Body of pancreas (tissue), 4 donors: ENCODE data around the gene FGF9. TPM values are rescaled to one million over a fixed set of nuclear protein-coding genes. Genes with fewer than 3 reads are reported as not detected.

Experiments used
- ATAC-seq: fragments of 150-250 bp; one replicate; pipeline ENCODE4 v1.9.1; 2016
- DNase-seq, 4 donors: peaks; one replicate each; pipeline ENCODE4 v3.0.0-alpha.2; 2019
- H3K27ac ChIP-seq, 4 donors: fragments of 200-600 bp; sonication (generic); 1 replicate in 3 of 4; 2 replicates in 1 of 4; pipeline versions ENCODE4 v1.5.1 to v1.6.1; 2016 to 2019; ENCODE audit warnings: mild to moderate bottlenecking in 1 of 4, mixed read lengths in 1 of 4, moderate library complexity in 1 of 4
- H3K27me3 ChIP-seq, 2 donors: fragments of 200-600 bp; sonication (generic); one replicate each; pipeline ENCODE4 v1.6.0; 2016; ENCODE audit warnings: mild to moderate bottlenecking in 1 of 2
- H3K36me3 ChIP-seq, 2 donors: fragments of 200-600 bp; sonication (generic); replicated peaks in 1 of 2; 2 replicates each; pipeline ENCODE4 v1.5.1; 2016; ENCODE audit warnings: low read depth in 2 of 2; ENCODE audit not compliant: insufficient read depth in 1 of 2
- H3K4me1 ChIP-seq: fragments of 200-600 bp; sonication (generic); one replicate; pipeline ENCODE4 v1.6.0; 2016
- H3K4me3 ChIP-seq, 2 donors: fragments of 200-600 bp; sonication (generic); 1 replicate in 1 of 2; 2 replicates in 1 of 2; pipeline ENCODE4 v1.5.1; 2016 to 2019
- H3K9me3 ChIP-seq, 3 donors: fragments of 200-600 bp; sonication (generic); 1 replicate in 2 of 3; 2 replicates in 1 of 3; pipeline ENCODE4 v1.5.1; 2016
- POLR2A ChIP-seq, 3 donors: fragments of 450-650 bp; IDR thresholded peaks; one replicate each; pipeline ENCODE4 v1.6.1; 2016; ENCODE audit warnings: antibody characterized with exemption in 3 of 3, mild to moderate bottlenecking in 2 of 3
- WGBS, 2 donors: methylation state at CpG; one replicate each; pipeline ENCODE4 v1.1.5; 2017; 5-methylcytosine and 5-hydroxymethylcytosine counted together
- intact Hi-C: fragments of 100-400 bp; cut with DNase I; formaldehyde crosslinking; loops from one replicate; pipeline ENCODE4 v1.15.1; 2023
- total RNA-seq, 2 donors: library from RNA; depleted of rRNA; stranded (reverse); fragments of >200 nt; gene quantifications; one replicate each; pipeline ENCODE4 v1.1.0, GENCODE V29; 2016
- TF ChIP-seq, protein P1 (sequence below), 7 experiments: fragments of 450-650 bp in 4 of 7; fragments of 200-600 bp in 3 of 7; sonication (generic) in 3 of 7; IDR thresholded peaks; one replicate each; pipeline ENCODE4 v1.5.1; 2016 to 2019; ENCODE audit warnings: antibody characterized with exemption in 7 of 7

The FGF9 gene
- total RNA-seq, 2 donors from 2014 or later: 0.26 to 1.3 TPM

DNA sequence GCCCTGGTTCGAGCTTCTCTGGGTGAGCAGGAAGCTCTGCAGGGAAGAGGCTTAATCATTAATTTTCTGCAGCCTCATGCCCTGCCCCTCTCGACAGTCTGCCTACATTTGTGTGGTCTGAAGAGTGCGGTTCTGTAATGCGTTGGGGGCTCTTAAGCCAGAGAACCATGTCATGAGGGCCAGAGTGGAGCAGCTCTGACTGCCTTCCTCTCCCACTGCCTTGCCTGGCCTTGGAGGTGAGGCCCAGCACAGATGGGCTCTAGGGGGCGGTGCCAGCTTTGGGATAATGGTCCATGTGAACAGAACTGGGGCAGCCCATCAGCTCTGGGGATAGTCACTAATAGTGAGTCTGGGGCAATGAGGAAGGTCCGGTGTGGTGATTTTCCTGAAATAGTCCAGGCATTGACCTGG is 5.7 kb downstream of the FGF9 start:
- ATAC-seq (no peak), DNase-seq (peak; percentile 29 to 68 (median 40))
- H3K27me3 ChIP-seq: no peaks in the 10 kb centered on the region
- H3K9me3 ChIP-seq: no peaks in the 10 kb centered on the region
- no peak for TF ChIP-seq POLR2A (IDR thresholded peaks at IDR 0.05)
- TF ChIP-seq, protein P1, sequence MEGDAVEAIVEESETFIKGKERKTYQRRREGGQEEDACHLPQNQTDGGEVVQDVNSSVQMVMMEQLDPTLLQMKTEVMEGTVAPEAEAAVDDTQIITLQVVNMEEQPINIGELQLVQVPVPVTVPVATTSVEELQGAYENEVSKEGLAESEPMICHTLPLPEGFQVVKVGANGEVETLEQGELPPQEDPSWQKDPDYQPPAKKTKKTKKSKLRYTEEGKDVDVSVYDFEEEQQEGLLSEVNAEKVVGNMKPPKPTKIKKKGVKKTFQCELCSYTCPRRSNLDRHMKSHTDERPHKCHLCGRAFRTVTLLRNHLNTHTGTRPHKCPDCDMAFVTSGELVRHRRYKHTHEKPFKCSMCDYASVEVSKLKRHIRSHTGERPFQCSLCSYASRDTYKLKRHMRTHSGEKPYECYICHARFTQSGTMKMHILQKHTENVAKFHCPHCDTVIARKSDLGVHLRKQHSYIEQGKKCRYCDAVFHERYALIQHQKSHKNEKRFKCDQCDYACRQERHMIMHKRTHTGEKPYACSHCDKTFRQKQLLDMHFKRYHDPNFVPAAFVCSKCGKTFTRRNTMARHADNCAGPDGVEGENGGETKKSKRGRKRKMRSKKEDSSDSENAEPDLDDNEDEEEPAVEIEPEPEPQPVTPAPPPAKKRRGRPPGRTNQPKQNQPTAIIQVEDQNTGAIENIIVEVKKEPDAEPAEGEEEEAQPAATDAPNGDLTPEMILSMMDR (IDR thresholded peaks at IDR 0.05): peak in 2 of 7 experiments; percentile 24 to 33
- H3K4me1 ChIP-seq: peaks cover 38% of the 10 kb centered on the region
- no peak overlapping the region for H3K4me3 ChIP-seq
- no peak overlapping the region for H3K27ac ChIP-seq
- H3K36me3 ChIP-seq: no peaks in the 10 kb centered on the region
- 32 to 43% methylated on average over 5 to 6 of the region's 6 CpGs for WGBS, 2 donors
- intact Hi-C loops: no loop called here

DNA sequence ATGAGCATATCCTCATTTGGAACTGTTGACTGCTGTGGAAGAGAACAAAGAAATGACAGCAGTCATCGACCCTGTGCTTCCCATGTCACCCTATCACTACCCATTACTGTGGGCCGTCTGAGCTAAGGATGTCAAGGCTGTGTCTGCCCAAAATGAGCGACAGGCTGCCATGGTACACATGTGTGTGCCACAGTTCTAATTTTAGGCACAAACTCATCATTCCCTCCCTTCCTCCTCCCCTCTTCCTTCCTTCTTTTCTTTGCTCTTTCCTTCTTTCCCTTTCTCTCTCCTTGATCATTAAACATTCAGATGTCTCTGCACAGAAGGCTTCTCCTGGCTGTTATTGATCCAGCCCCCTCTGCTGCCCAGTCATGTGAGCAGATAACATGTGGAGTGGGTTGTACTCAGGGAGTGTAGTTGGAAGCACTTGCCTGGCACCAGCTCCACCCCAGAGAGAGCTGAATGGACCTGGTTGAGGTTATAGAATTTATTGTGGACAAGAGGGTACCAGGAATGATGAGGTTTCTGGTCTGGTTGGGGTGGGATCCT is 6.3 kb downstream of the FGF9 start:
- Histone ChIP-seq H3K27ac (no peak overlapping the region), H3K4me3 (no peak overlapping the region)
- 67 to 76% methylated on average over 3 of the region's 3 CpGs for WGBS, 2 donors

DNA sequence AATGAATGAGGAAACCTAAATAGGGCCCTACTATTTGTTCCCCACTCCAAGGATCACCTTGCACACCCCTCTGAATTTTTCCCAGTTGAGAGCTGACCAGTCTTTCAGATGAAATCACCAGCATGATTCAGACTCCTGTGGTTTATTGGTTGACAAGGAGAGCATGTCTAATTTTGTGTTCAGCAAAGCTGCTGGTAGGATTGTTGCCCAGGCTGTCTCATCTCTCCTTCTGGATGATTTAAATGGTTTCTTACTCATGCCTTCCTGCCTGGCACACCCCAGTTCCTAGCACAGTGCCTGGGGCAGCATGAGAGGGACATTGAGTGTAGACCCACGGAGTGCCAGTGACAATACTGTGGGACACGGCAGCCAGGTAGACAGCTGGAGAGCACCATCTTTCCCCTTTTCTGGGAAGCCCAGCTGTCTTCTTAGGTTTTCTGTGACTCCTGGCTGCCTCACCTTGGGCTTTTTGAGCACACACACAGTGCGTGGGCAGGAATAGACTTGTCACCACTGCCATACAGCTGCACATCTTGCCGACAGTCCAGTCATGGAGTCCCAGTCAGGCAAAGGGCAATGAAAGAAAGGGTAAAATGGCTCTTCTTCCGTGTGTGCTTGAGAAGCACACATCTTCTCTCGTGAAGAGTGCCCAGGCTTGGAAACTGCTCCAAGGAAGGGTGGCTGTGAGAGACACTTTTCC is 12.3 kb downstream of the FGF9 start:
- WGBS, 2 donors: 85 to 89% methylated on average over 6 of the region's 6 CpGs
- no peak for DNase-seq

More for the DNA sequence above, 6.3 kb downstream of the FGF9 start:
- no peaks in the 10 kb centered on the region for H3K27me3 ChIP-seq
- intact Hi-C loops: no loop called here
- DNase-seq: no peak
- no peaks in the 10 kb centered on the region for H3K36me3 ChIP-seq
- H3K4me1 ChIP-seq: peaks cover 32% of the 10 kb centered on the region
- no peaks in the 10 kb centered on the region for H3K9me3 ChIP-seq
- no peak for ATAC-seq
- TF ChIP-seq, protein P1 (IDR thresholded peaks at IDR 0.05): no peak
- no peak for TF ChIP-seq POLR2A (IDR thresholded peaks at IDR 0.05)

DNA sequence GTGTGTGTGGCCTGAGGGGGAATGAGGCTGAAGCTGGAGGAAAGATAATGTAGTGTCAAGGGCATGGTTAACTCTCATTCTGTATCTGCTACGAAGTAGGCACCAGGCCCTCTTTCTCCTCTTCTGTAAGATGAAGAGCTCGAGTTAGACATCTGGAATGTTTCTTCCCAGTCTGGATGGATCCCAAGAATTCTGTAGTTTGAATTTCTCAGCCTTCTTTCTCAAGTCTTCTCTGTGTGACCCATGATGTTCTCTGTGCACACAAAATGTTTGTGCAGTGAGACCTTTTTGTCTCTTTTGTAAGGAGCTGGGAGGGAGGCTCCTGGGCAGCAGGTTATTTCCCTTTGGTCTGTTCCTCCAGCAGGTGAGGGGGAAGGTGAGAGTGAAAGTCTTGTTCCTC is 13.7 kb downstream of the FGF9 start:
- WGBS, 2 donors: 72 to 74% methylated on average over 2 of the region's 2 CpGs

More for the DNA sequence above, 12.3 kb downstream of the FGF9 start:
- TF ChIP-seq POLR2A (IDR thresholded peaks at IDR 0.05): no peak
- TF ChIP-seq, protein P1 (IDR thresholded peaks at IDR 0.05): no peak
- Histone ChIP-seq H3K4me3 (no peak overlapping the region), H3K36me3 (no peaks in the 10 kb centered on the region), H3K9me3 (no peaks in the 10 kb centered on the region), H3K27ac (no peak overlapping the region), H3K27me3 (no peaks in the 10 kb centered on the region), H3K4me1 (no peaks in the 10 kb centered on the region)
- ATAC-seq: no peak
- intact Hi-C loops: no loop called here

More for the DNA sequence above, 13.7 kb downstream of the FGF9 start:
- Histone ChIP-seq H3K27ac (no peak overlapping the region), H3K4me3 (no peak overlapping the region), H3K9me3 (no peaks in the 10 kb centered on the region), H3K27me3 (no peaks in the 10 kb centered on the region), H3K36me3 (no peaks in the 10 kb centered on the region), H3K4me1 (no peaks in the 10 kb centered on the region)
- no peak for TF ChIP-seq POLR2A (IDR thresholded peaks at IDR 0.05)
- TF ChIP-seq, protein P1 (IDR thresholded peaks at IDR 0.05): no peak
- no peak for DNase-seq
- no peak for ATAC-seq
- intact Hi-C loops: no loop called here
